Stimulated activated CD4-positive, alpha-beta T cell treated with anti-CD3 and anti-CD28 coated beads, Interleukin-1b, Interleukin-23, amount 100 ng/mL, for 4 hours (primary cell): ENCODE measurements around the gene LRP1.

Experiments
- DNase-seq, 2 donors: peaks; one replicate each; pipeline ENCODE4 v3.0.0-alpha.2; 2020; ENCODE audit warnings: low read depth in 2 of 2

The LRP1 gene

GRCh38 chr12:57236201-57236924, 108.1 kb downstream of the LRP1 start:
- no peak for DNase-seq

GRCh38 chr12:57236925-57237595, 108.8 kb downstream of the LRP1 start:
- no peak for DNase-seq

- no peak for DNase-seq
These were observed 109.3 kb downstream of the LRP1 start for GRCh38 chr12:57237596-57237931.

- DNase-seq, result no peak
These were observed 109.9 kb downstream of the LRP1 start for GRCh38 chr12:57237932-57238853.

- peak; percentile 83 to 89 for DNase-seq
These were observed 110.7 kb downstream of the LRP1 start for GRCh38 chr12:57238854-57239554.

- no peak for DNase-seq
These were observed 111.3 kb downstream of the LRP1 start for GRCh38 chr12:57239587-57240065.

- DNase-seq, result peak; percentile 64 to 79
These were observed 112.0 kb downstream of the LRP1 start for GRCh38 chr12:57240066-57240921.

- DNase-seq, result no peak
These were observed 112.7 kb downstream of the LRP1 start for GRCh38 chr12:57240926-57241401.

GRCh38 chr12:57241402-57242310, 113.4 kb downstream of the LRP1 start:
- DNase-seq, result no peak

GRCh38 chr12:57242329-57242690, 114.0 kb downstream of the LRP1 start:
- DNase-seq, result no peak

GRCh38 chr12:57242691-57243454, 114.6 kb downstream of the LRP1 start:
- DNase-seq, result peak; percentile 54 to 72

GRCh38 chr12:57243521-57244311, 115.4 kb downstream of the LRP1 start:
- peak; percentile 77 to 83 for DNase-seq

GRCh38 chr12:57244312-57244696, 116.0 kb downstream of the LRP1 start:
- DNase-seq, result no peak

- no peak for DNase-seq
These were observed 118.8 kb downstream of the LRP1 start for GRCh38 chr12:57247041-57247440.

GRCh38 chr12:57248934-57249742, 120.9 kb downstream of the LRP1 start:
- DNase-seq, result no peak

GRCh38 chr12:57250541-57250940, 122.3 kb downstream of the LRP1 start:
- DNase-seq, result no peak

GRCh38 chr12:57250956-57251355, 122.7 kb downstream of the LRP1 start, which contains the start of gene STAC3:
TSS of gene STAC3 (minus strand) at chr12:57251187. CDS start at chr12:57249636, 1,551 bp downstream.
- DNase-seq, result no peak
